ENCODE data around the gene C17orf67. TPM values are rescaled to one million over a fixed set of nuclear protein-coding genes. Genes with fewer than 3 reads are reported as not detected.
A peak's percentile ranks its signal among the peaks of the same experiment; 100 is the strongest.

C17orf67 gene
- total RNA-seq = 10 to 100 TPM in 1 of 4 donors, 1 to 10 TPM in 2, not detected in 1; 1.4 to 27.4 (median 9.4) TPM

DNA sequence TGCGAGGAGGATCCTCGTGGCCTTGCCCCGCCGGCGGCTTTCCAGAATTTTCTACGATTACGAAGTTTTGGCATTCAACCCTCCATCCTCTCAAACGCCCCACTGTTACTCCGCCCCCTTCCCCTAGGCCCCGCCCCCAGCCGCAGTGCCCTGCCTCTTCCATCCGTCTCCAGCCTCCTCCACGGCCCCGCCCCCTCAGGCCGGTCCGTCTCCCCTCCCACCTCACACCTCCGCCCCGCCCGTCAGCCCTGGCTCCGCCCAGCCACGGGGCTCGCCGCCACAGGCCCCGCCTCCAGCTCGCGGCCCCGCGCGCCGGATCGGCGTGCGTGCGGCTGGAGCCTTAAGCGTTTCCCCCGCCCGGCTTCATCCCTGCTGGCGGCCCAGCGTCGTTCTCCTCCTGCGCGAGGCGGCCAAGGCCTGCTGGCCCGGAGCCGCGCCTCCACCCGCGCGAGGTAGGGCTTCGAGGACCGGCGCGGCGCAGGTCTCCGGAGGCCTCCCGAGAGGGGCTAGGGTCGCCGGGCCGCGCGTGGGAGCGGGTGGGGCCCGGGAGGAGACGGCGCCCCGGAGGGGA lies at the start of gene C17orf67, which contains the start of gene DGKE:
Gene C17orf67, minus strand, starts transcription at position 112 of the 571 bp plus-strand sequence. CDS start 18,110 bp downstream, outside the sequence.
Gene DGKE, plus strand, starts transcription at position 343 of the 571 bp plus-strand sequence. CDS start 645 bp downstream, outside the sequence.
- intact Hi-C loops (cut with DNase I; ENCODE audit: low total_unique reads) = loop anchor here (5.0 kb wide), 1 partner anchor 108 kb away; no protein-coding TSS in a partner anchor
- no peaks in the 10 kb centered on the region for H3K36me3 ChIP-seq
- H3K27ac ChIP-seq = peak within 1 kb of the TSS; percentile 96 to 97
- no peaks in the 10 kb centered on the region for H3K9me3 ChIP-seq
- no peaks in the 10 kb centered on the region for H3K27me3 ChIP-seq
- DNase-seq = peak; percentile 99
- H3K4me1 ChIP-seq = peaks cover 4 to 8% of the 10 kb centered on the region in 2 donors
- TF ChIP-seq POLR2A (IDR thresholded peaks at IDR 0.05) = peak; percentile 55 to 86
- TF ChIP-seq, protein P1, sequence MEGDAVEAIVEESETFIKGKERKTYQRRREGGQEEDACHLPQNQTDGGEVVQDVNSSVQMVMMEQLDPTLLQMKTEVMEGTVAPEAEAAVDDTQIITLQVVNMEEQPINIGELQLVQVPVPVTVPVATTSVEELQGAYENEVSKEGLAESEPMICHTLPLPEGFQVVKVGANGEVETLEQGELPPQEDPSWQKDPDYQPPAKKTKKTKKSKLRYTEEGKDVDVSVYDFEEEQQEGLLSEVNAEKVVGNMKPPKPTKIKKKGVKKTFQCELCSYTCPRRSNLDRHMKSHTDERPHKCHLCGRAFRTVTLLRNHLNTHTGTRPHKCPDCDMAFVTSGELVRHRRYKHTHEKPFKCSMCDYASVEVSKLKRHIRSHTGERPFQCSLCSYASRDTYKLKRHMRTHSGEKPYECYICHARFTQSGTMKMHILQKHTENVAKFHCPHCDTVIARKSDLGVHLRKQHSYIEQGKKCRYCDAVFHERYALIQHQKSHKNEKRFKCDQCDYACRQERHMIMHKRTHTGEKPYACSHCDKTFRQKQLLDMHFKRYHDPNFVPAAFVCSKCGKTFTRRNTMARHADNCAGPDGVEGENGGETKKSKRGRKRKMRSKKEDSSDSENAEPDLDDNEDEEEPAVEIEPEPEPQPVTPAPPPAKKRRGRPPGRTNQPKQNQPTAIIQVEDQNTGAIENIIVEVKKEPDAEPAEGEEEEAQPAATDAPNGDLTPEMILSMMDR (IDR thresholded peaks at IDR 0.05) = peak in 1 of 4 experiments; percentile 28
- peak within 1 kb of the TSS; percentile 79 to 87 for H3K4me3 ChIP-seq

GRCh38 chr17:56881685-56882295 lies 48.1 kb upstream of the C17orf67 start:
- Histone ChIP-seq H3K27me3 (no peaks in the 10 kb centered on the region), H3K27ac (no peak overlapping the region), H3K36me3 (no peaks in the 10 kb centered on the region), H3K4me3 (no peak overlapping the region), H3K4me1 (no peaks in the 10 kb centered on the region), H3K9me3 (no peaks in the 10 kb centered on the region)
- no peak for DNase-seq
- intact Hi-C loops (cut with DNase I; ENCODE audit: low total_unique reads) = no loop called here
- TF ChIP-seq, protein P1 (IDR thresholded peaks at IDR 0.05) = no peak
- TF ChIP-seq POLR2A (IDR thresholded peaks at IDR 0.05) = no peak

DNA sequence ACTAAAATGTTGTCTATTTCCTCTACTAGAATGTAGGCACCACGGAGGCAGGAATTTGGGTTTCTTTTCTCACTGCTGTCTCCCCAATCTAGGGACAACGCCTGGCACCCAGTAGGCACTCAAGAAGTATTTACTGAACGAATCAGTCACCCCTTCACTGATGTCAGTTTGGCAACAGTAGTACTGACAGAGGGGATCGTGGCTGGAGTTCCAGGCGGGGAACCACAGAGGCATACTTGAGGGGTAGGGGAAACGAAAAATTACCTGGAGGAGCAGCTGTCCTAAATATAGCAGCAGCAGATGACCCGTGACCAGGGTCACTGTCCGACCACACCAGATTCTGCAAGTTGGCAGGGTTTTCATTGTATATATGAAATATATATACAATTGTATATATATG lies 46.9 kb upstream of the C17orf67 start:
- TF ChIP-seq POLR2A (IDR thresholded peaks at IDR 0.05) = no peak
- TF ChIP-seq, protein P1 (IDR thresholded peaks at IDR 0.05) = no peak
- Histone ChIP-seq H3K4me1 (no peaks in the 10 kb centered on the region), H3K27me3 (no peaks in the 10 kb centered on the region), H3K36me3 (no peaks in the 10 kb centered on the region), H3K27ac (no peak overlapping the region), H3K9me3 (no peaks in the 10 kb centered on the region), H3K4me3 (no peak overlapping the region)
- DNase-seq = no peak
- intact Hi-C loops (cut with DNase I; ENCODE audit: low total_unique reads) = no loop called here

GRCh38 chr17:56880133-56880532 lies 46.4 kb upstream of the C17orf67 start:
- Histone ChIP-seq H3K4me1 (no peaks in the 10 kb centered on the region), H3K27me3 (no peaks in the 10 kb centered on the region), H3K9me3 (no peaks in the 10 kb centered on the region), H3K36me3 (no peaks in the 10 kb centered on the region), H3K4me3 (no peak overlapping the region), H3K27ac (no peak overlapping the region)
- DNase-seq = no peak
- intact Hi-C loops (cut with DNase I; ENCODE audit: low total_unique reads) = no loop called here
- TF ChIP-seq, protein P1 (IDR thresholded peaks at IDR 0.05) = no peak
- TF ChIP-seq POLR2A (IDR thresholded peaks at IDR 0.05) = no peak

DNA sequence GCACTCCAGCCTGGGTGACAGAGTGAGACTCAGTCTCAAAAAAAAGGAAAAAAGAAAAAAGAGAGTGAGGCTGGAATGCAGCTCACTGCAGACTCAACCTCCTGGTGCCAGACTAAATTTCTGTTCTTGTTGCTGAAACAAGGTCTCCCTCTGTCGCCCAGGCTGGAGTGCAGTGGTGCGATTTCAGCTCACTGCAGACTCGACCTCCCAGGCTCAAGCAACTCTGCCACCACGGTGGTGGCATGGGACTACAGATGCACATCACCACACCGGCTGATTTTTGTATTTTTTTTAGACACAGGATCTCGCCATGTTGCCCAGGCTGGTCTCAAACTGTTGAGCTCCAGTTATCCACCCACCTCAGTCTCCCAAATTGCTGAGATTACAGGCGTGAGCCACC lies 45.6 kb upstream of the C17orf67 start:
- DNase-seq = no peak
- no peaks in the 10 kb centered on the region for H3K4me1 ChIP-seq
- TF ChIP-seq, protein P1 (IDR thresholded peaks at IDR 0.05) = no peak
- TF ChIP-seq POLR2A (IDR thresholded peaks at IDR 0.05) = no peak
- intact Hi-C loops (cut with DNase I; ENCODE audit: low total_unique reads) = no loop called here
- H3K9me3 ChIP-seq = no peaks in the 10 kb centered on the region
- no peaks in the 10 kb centered on the region for H3K27me3 ChIP-seq
- no peaks in the 10 kb centered on the region for H3K36me3 ChIP-seq
- no peak overlapping the region for H3K4me3 ChIP-seq
- no peak overlapping the region for H3K27ac ChIP-seq

Data from uterus (tissue), 4 donors.